ENCODE measurements around the gene SLC35A5. TPM values are rescaled to one million over a fixed set of nuclear protein-coding genes. Genes with fewer than 3 reads are reported as not detected.

The SLC35A5 gene
- total RNA-seq, 2 donors from 2014 or later = 16.4 to 16.5 TPM

DNA sequence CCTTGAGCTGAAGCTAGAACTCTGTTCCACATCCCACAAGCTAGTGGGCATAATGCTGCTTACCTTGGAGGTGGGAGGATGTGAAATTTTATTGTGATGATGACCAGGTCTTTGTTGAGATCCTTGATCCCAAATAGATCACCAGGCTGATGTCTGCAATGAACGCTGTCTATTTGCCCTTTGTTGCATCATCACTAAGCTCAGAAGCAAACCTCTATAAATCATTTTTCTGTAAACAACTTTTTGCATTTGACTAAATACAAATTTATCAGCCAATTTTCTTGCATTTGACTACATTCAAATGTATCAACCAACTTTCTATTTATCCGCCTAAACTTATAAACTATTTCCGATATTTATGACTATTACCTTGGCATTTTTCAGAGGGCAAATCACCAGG is 69.4 kb downstream of the SLC35A5 start:
- H3K9me3 ChIP-seq = no peaks in the 10 kb centered on the region
- TF ChIP-seq, protein P1, sequence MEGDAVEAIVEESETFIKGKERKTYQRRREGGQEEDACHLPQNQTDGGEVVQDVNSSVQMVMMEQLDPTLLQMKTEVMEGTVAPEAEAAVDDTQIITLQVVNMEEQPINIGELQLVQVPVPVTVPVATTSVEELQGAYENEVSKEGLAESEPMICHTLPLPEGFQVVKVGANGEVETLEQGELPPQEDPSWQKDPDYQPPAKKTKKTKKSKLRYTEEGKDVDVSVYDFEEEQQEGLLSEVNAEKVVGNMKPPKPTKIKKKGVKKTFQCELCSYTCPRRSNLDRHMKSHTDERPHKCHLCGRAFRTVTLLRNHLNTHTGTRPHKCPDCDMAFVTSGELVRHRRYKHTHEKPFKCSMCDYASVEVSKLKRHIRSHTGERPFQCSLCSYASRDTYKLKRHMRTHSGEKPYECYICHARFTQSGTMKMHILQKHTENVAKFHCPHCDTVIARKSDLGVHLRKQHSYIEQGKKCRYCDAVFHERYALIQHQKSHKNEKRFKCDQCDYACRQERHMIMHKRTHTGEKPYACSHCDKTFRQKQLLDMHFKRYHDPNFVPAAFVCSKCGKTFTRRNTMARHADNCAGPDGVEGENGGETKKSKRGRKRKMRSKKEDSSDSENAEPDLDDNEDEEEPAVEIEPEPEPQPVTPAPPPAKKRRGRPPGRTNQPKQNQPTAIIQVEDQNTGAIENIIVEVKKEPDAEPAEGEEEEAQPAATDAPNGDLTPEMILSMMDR (IDR thresholded peaks at IDR 0.05) = no peak
- DNase-seq (ENCODE audit: low spot score) = no peak
- H3K4me1 ChIP-seq = no peaks in the 10 kb centered on the region
- no peaks in the 10 kb centered on the region for H3K36me3 ChIP-seq
- H3K27me3 ChIP-seq = no peaks in the 10 kb centered on the region
- H3K27ac ChIP-seq = peak overlapping the region in 1 of 2 donors; percentile 33
- no peak overlapping the region for H3K4me3 ChIP-seq

DNA sequence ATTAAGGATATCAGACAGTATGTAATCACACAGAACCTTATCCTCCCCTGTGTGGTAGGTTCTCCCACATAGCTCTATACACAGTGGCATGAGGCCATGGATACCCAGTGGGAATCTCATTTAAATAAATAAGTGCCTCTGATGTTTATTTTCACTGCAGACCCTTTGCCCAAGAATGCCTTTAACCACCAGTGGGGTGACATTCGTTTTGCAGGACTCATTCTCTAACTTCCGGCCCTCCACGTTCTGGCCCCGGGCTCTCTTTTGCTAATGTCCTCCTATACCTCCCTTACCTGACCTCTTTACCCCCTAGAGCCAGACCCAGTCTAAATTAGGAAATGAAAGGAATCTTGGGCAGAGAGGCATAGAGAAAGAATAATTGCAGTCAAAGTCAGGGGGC is 70.8 kb downstream of the SLC35A5 start:
- H3K27me3 ChIP-seq = no peaks in the 10 kb centered on the region
- TF ChIP-seq, protein P1 (IDR thresholded peaks at IDR 0.05) = no peak
- peak overlapping the region in 1 of 2 donors; percentile 50 for H3K4me3 ChIP-seq
- H3K4me1 ChIP-seq = no peaks in the 10 kb centered on the region
- DNase-seq (ENCODE audit: low spot score) = no peak
- H3K36me3 ChIP-seq = no peaks in the 10 kb centered on the region
- H3K9me3 ChIP-seq = no peaks in the 10 kb centered on the region
- peak overlapping the region; percentile 9 to 41 for H3K27ac ChIP-seq

DNA sequence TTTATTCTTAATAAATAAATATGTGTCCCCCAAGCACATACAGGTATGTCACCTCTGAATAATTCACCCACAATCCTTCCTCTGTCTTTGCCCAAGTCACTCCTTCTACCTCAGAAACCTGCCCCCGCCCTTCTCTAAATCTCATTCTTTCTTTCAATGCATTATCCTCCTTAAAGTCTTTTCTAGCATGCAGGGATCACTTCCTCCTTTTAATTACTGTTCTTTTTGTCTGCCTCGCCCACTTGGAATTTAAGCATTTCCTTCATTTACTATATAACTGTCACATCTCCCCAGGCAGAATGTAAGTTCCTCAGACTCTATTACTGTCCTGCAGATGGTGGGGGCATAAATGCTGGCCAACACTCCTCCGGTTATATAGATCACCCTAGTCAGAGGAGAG is 71.3 kb downstream of the SLC35A5 start:
- no peak for DNase-seq (ENCODE audit: low spot score)
- H3K36me3 ChIP-seq = no peaks in the 10 kb centered on the region
- peak overlapping the region in 1 of 2 donors; percentile 50 for H3K4me3 ChIP-seq
- no peaks in the 10 kb centered on the region for H3K27me3 ChIP-seq
- TF ChIP-seq, protein P1 (IDR thresholded peaks at IDR 0.05) = no peak
- no peaks in the 10 kb centered on the region for H3K9me3 ChIP-seq
- peak overlapping the region in 1 of 2 donors; percentile 80 for H3K27ac ChIP-seq
- no peaks in the 10 kb centered on the region for H3K4me1 ChIP-seq

DNA sequence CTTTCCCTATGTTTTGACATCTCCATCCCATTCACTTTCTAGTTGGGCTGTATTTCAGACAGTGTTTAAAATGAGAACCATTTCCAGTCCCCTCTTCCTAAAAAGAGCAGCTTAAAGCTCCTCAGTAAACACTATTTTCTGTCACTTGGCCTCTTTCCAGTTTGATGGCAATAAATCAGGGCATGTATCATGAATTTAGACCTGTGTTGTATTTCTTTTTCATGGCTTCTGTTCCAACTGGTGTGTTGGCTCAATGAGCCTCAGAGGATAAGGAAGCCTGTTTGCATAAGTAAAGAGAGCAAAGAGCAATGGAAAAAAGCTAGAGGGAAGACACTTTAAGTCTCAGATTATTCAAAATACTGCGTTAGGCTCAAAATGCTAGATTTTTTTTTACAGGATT is 71.9 kb downstream of the SLC35A5 start:
- Histone ChIP-seq H3K4me1 (no peaks in the 10 kb centered on the region), H3K9me3 (no peaks in the 10 kb centered on the region), H3K4me3 (peak overlapping the region in 1 of 2 donors; percentile 50), H3K27ac (peak overlapping the region; percentile 67 to 80), H3K36me3 (no peaks in the 10 kb centered on the region), H3K27me3 (no peaks in the 10 kb centered on the region)
- DNase-seq (ENCODE audit: low spot score) = no peak
- TF ChIP-seq, protein P1 (IDR thresholded peaks at IDR 0.05) = no peak

DNA sequence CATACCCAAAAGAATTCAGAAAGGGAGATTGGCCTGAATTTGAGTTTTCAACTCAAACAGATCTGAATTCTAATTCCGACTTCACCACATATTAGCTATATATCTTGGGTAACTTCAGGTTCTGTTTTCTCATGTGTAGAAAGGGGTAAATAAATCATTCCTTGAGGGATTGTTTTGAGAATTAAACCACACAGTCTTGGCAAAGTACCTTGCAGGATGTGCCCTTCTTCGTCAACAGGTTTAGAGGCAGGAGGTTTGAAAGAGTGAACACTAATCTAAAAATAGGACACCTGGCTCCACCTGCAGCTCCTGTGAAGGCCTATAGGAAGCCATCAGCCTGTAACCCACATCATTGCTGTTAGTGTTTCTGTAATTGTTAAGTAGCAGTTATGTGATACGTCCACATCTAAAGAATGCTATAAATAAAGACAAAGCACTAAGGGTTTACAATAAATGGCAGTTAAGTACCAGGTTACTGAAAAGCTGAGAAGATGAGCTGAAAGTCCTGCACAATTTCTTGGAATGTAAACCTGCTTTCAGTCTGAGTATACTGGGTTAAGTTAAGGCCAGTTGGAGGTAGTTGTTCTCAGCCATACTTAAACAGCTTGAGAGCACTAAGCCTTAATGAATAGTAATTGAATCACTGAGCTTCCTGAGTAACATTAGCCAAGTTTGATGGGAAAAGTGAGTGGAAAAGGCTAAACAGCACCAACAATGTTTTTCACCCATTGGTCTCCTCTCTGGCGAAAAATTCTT is 73.1 kb downstream of the SLC35A5 start:
- Histone ChIP-seq H3K27ac (peak overlapping the region; percentile 67 to 80), H3K4me3 (peak overlapping the region; percentile 3 to 50), H3K9me3 (no peaks in the 10 kb centered on the region), H3K27me3 (no peaks in the 10 kb centered on the region), H3K4me1 (no peaks in the 10 kb centered on the region), H3K36me3 (no peaks in the 10 kb centered on the region)
- TF ChIP-seq, protein P1 (IDR thresholded peaks at IDR 0.05) = no peak
- no peak for DNase-seq (ENCODE audit: low spot score)

Other genes starting within 250 kb of the SLC35A5 start
- 10 to 100 TPM in 1 of 2 donors, 1 to 10 TPM in 1; 5.7 to 12.1 TPM for gene CD200, start 228.9 kb upstream of the SLC35A5 start, total RNA-seq
- not detected for gene BTLA, start 62.6 kb upstream of the SLC35A5 start, total RNA-seq
- gene ATG3, start 83 bp upstream of the SLC35A5 start, total RNA-seq = 10 to 100 TPM; 28.7 to 57.5 TPM
- gene CCDC80, start 79.1 kb downstream of the SLC35A5 start, total RNA-seq = 100 to 1,000 TPM in 1 of 2 donors, 10 to 100 TPM in 1; 94.4 to 206 TPM